A673 (cell line): ENCODE results near the gene SLC39A9.
"Not testable (repeated sequence)": the region's sequence is repeated elsewhere in the genome, so short reads cannot be mapped to it uniquely, and the experiment has no call there.

Experiments
- CTCF ChIP-seq: fragments of 300-800, 200-600 bp; sonication (generic); conservative IDR thresholded peaks from 2 replicates; pipeline ENCODE4 v1.5.1; 2017; ENCODE audit warnings: low read depth, mild to moderate bottlenecking, antibody characterized with exemption, low read length, moderate library complexity, mixed read lengths
- EZH2 ChIP-seq: fragments of 200-600 bp; sonication (generic); IDR thresholded peaks from 2 replicates; pipeline ENCODE4 v1.6.1; 2017; ENCODE audit warnings: borderline replicate concordance, low read depth, mild to moderate bottlenecking, mixed read lengths, antibody characterized with exemption, low read length; ENCODE audit not compliant: poor library complexity, severe bottlenecking

GRCh38 chr14:69416087-69416486 lies 17.6 kb downstream of the SLC39A9 start:
- TF ChIP-seq CTCF, EZH2: not testable (repeated sequence)
